Fibroblast of lung (primary cell): ENCODE data around the gene EZR. TPM values are rescaled to one million over a fixed set of nuclear protein-coding genes. Genes with fewer than 3 reads are reported as not detected.

ENCODE experiments used
- DNase-seq, 2 donors: peaks; one replicate each; pipeline versions ENCODE4 v3.0.0 to v3.0.0-alpha.2; 2010; ENCODE audit warnings: low read depth in 2 of 2
- H2AFZ ChIP-seq: 2 replicates; pipeline ENCODE4 v1.5.1; 2012; ENCODE audit warnings: low read length, control low read depth, inconsistent platforms
- H3K27ac ChIP-seq: 2 replicates; pipeline ENCODE4 v1.5.1; 2011; ENCODE audit warnings: low read length, control low read depth; ENCODE audit not compliant: insufficient read depth
- H3K27me3 ChIP-seq: 2 replicates; pipeline ENCODE4 v1.5.1; 2011; ENCODE audit warnings: mild to moderate bottlenecking, low read length; ENCODE audit not compliant: control insufficient read depth, insufficient read depth
- H3K36me3 ChIP-seq: 2 replicates; pipeline ENCODE4 v1.5.1; 2011; ENCODE audit warnings: low read length; ENCODE audit not compliant: control insufficient read depth, insufficient read depth
- H3K4me1 ChIP-seq: 2 replicates; pipeline ENCODE4 v1.5.1; 2011; ENCODE audit warnings: low read length; ENCODE audit not compliant: control insufficient read depth, insufficient read depth; ENCODE audit errors: extremely low read depth
- H3K4me2 ChIP-seq: 2 replicates; pipeline ENCODE4 v1.5.1; 2011; ENCODE audit warnings: low read length, control low read depth; ENCODE audit not compliant: insufficient read depth; ENCODE audit errors: extremely low read depth
- H3K4me3 ChIP-seq, 4 experiments: fragments of 200-600 bp in 1 of 4; sonication (generic) in 1 of 4; replicated peaks in 1 of 4; 2 replicates each; pipeline ENCODE4 v1.5.1; 2011 to 2016; ENCODE audit warnings: low read length in 4 of 4, low read depth in 3 of 4, mild to moderate bottlenecking in 3 of 4, control low read depth in 2 of 4, inconsistent platforms in 1 of 4, mixed read lengths in 1 of 4; ENCODE audit not compliant: insufficient read depth in 1 of 4; ENCODE audit errors: control extremely low read depth in 1 of 4
- H3K79me2 ChIP-seq: 2 replicates; pipeline ENCODE4 v1.5.1; 2012; ENCODE audit warnings: mild to moderate bottlenecking, low read length, inconsistent platforms; ENCODE audit not compliant: control insufficient read depth, insufficient read depth
- H3K9ac ChIP-seq: 2 replicates; pipeline ENCODE4 v1.5.1; 2011; ENCODE audit warnings: mild to moderate bottlenecking, low read length, control low read depth; ENCODE audit not compliant: insufficient read depth
- H3K9me3 ChIP-seq: 2 replicates; pipeline ENCODE4 v1.5.1; 2012; ENCODE audit warnings: low read depth, low read length; ENCODE audit not compliant: control insufficient read depth, insufficient read depth
- H4K20me1 ChIP-seq: 2 replicates; pipeline ENCODE4 v1.5.1; 2011; ENCODE audit warnings: low read length; ENCODE audit not compliant: control insufficient read depth, insufficient read depth; ENCODE audit errors: extremely low read depth
- EZH2 ChIP-seq: IDR thresholded peaks from 2 replicates; pipeline ENCODE4 v1.5.1; 2012; ENCODE audit warnings: low read length, control low read depth, mild to moderate bottlenecking; ENCODE audit errors: missing control alignments
- polyA plus RNA-seq, 2 donors: library from polyadenylated mRNA; depleted of rRNA in 1 of 2; stranded (reverse) in 1 of 2; unstranded in 1 of 2; fragments of >200 nt; gene quantifications; 2 replicates each; pipeline ENCODE4 v1.2.1, GENCODE V29; 2011 to 2012; ENCODE audit warnings: missing spikeins in 1 of 2
- total RNA-seq: library from RNA; depleted of rRNA; stranded (reverse); fragments of >200 nt; gene quantifications from 2 replicates; pipeline ENCODE4 v1.2.1, GENCODE V29; 2014
- TF ChIP-seq, protein P1 (sequence below), 2 donors: IDR thresholded peaks in 1 of 2; conservative IDR thresholded peaks in 1 of 2; 1 replicate in 1 of 2; 2 replicates in 1 of 2; pipeline ENCODE4 v1.5.1; 2011 to 2012; ENCODE audit warnings: low read length in 2 of 2, control low read depth in 1 of 2, inconsistent platforms in 1 of 2, low read depth in 1 of 2, mild to moderate bottlenecking in 1 of 2

EZR gene
- total and polyA plus RNA-seq, 2 donors (not counting 1 experiment from before 2014, with no cell fraction given): 89.0 to 132 TPM

DNA sequence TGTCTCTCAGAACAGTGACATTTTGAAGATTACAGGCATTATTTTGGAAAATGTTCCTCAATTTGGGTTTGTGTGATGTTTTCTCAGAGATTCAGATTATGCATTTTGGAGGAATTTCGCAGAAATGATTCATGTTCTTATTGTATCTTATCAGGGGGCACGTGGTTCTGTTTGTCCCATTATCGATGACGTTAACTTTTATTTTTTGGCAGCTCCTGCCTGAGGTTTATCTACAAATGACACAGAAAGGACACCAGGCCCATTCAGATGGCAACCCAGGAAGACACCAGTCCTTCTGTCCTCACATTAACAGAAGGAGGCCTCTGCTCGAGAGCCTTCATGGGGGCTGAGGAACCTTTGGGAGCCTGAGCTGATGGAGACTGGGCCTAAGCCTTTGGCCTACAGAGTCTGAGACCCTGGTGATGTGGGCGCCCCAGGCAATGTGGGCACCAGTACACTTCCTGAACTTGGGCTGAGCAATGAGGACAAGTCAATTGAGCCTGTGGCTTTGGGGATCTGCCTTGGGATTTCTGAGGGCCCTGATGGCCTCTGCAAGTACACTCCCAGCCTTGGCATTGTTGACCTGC, 41.2 kb upstream of the EZR start:
- Histone ChIP-seq H3K9ac (no peak overlapping the region), H2AFZ (no peak overlapping the region), H3K4me3 (no peak overlapping the region), H3K79me2 (no peaks in the 10 kb centered on the region), H4K20me1 (no peaks in the 10 kb centered on the region), H3K36me3 (no peaks in the 10 kb centered on the region), H3K27ac (no peak overlapping the region), H3K9me3 (no peaks in the 10 kb centered on the region), H3K4me1 (no peaks in the 10 kb centered on the region), H3K27me3 (no peaks in the 10 kb centered on the region), H3K4me2 (no peak overlapping the region)
- DNase-seq: no peak
- no peak for TF ChIP-seq EZH2
- TF ChIP-seq, protein P1, sequence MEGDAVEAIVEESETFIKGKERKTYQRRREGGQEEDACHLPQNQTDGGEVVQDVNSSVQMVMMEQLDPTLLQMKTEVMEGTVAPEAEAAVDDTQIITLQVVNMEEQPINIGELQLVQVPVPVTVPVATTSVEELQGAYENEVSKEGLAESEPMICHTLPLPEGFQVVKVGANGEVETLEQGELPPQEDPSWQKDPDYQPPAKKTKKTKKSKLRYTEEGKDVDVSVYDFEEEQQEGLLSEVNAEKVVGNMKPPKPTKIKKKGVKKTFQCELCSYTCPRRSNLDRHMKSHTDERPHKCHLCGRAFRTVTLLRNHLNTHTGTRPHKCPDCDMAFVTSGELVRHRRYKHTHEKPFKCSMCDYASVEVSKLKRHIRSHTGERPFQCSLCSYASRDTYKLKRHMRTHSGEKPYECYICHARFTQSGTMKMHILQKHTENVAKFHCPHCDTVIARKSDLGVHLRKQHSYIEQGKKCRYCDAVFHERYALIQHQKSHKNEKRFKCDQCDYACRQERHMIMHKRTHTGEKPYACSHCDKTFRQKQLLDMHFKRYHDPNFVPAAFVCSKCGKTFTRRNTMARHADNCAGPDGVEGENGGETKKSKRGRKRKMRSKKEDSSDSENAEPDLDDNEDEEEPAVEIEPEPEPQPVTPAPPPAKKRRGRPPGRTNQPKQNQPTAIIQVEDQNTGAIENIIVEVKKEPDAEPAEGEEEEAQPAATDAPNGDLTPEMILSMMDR (conservative IDR thresholded peaks at IDR 0.05 in 1 of 2, IDR thresholded peaks at IDR 0.05 in 1 of 2; ENCODE audit: low read depth in 1 of 2, low read length in 2 of 2): no peak

GRCh38 chr6:158856261-158856660, 37.1 kb upstream of the EZR start:
- no peak for TF ChIP-seq EZH2
- TF ChIP-seq, protein P1 (conservative IDR thresholded peaks at IDR 0.05 in 1 of 2, IDR thresholded peaks at IDR 0.05 in 1 of 2; ENCODE audit: low read depth in 1 of 2, low read length in 2 of 2): no peak
- Histone ChIP-seq H2AFZ (no peak overlapping the region), H3K4me3 (no peak overlapping the region), H3K4me1 (peaks cover 13% of the 10 kb centered on the region), H4K20me1 (no peaks in the 10 kb centered on the region), H3K27me3 (no peaks in the 10 kb centered on the region), H3K79me2 (no peaks in the 10 kb centered on the region), H3K9ac (no peak overlapping the region), H3K9me3 (no peaks in the 10 kb centered on the region), H3K27ac (no peak overlapping the region), H3K4me2 (no peak overlapping the region), H3K36me3 (no peaks in the 10 kb centered on the region)
- DNase-seq: peak in 1 of 2 donors; percentile 17

- Histone ChIP-seq H3K27me3 (no peaks in the 10 kb centered on the region), H3K79me2 (no peaks in the 10 kb centered on the region), H4K20me1 (no peaks in the 10 kb centered on the region), H3K4me1 (peaks cover 18% of the 10 kb centered on the region), H3K27ac (no peak overlapping the region), H3K9me3 (no peaks in the 10 kb centered on the region), H3K36me3 (no peaks in the 10 kb centered on the region), H3K4me3 (no peak overlapping the region), H2AFZ (no peak overlapping the region), H3K9ac (no peak overlapping the region), H3K4me2 (no peak overlapping the region)
- DNase-seq: peak; percentile 41 to 87
- no peak for TF ChIP-seq EZH2
- TF ChIP-seq, protein P1 (conservative IDR thresholded peaks at IDR 0.05 in 1 of 2, IDR thresholded peaks at IDR 0.05 in 1 of 2; ENCODE audit: low read depth in 1 of 2, low read length in 2 of 2): no peak
These were observed 35.3 kb upstream of the EZR start for GRCh38 chr6:158854214-158855101.
